K562 (cell line): ENCODE results near the gene CSN3. TPM values are rescaled to one million over a fixed set of nuclear protein-coding genes. Genes with fewer than 3 reads are reported as not detected.

Experiments
- ATAC-seq: fragments of 200-7000 bp; cut with Tn5 transposase; 3 replicates; pipeline ENCODE4 v1.9.1; 2020; ENCODE audit warnings: moderate library complexity
- BruUV-seq: library from RNA; stranded (reverse); fragments of 400-500 nt; replicated peaks from 2 replicates; lab custom pipeline; 2021; lab: Mats Ljungman, UMichigan
- CTCF ChIA-PET: fragments of 300-600 bp; formaldehyde crosslinking; extraction: SDS; loops from one replicate; lab custom pipeline; 2021; ENCODE audit warnings: low intra/inter-chr PET ratio; lab: Yijun Ruan, JAX
- POLR2A ChIA-PET: fragments of 300-600, 350-650 bp; sonication (Branson Sonifier 250); formaldehyde crosslinking; extraction: SDS; loops from one replicate; lab custom pipeline; 2021; ENCODE audit warnings: antibody characterized with exemption, inconsistent platforms; lab: Yijun Ruan, JAX
- DNase-seq, 4 experiments: peaks; one replicate each; pipeline versions ENCODE4 v3.0.0 to v3.0.0-alpha.2; 2011 to 2018; ENCODE audit warnings: low spot score in 3 of 4, mixed read lengths in 3 of 4; ENCODE audit errors: extremely low read depth in 1 of 4
- FAIRE-seq: peaks from 2 replicates; lab custom pipeline; 2011; peaks lifted over from hg19 to GRCh38; lab: Jason Lieb, UNC
- H2AFZ ChIP-seq: 2 replicates; pipeline ENCODE4 v1.6.0; 2011; ENCODE audit warnings: low read depth, low read length, control low read depth, inconsistent platforms
- H3K27ac ChIP-seq: fragments of 200-600 bp; 3 replicates; pipeline ENCODE4 v1.8.0; 2011; ENCODE audit warnings: low read depth, mild to moderate bottlenecking, control low read depth, inconsistent platforms, low read length, moderate library complexity, mixed read lengths; ENCODE audit errors: extremely low read depth
- H3K27me3 ChIP-seq, 2 experiments: fragments of 300-600 bp in 1 of 2; 2 replicates in 1 of 2; 3 replicates in 1 of 2; pipeline versions ENCODE4 v1.6.0 to v1.8.0; 2011; ENCODE audit warnings: inconsistent platforms in 2 of 2, low read length in 2 of 2, mild to moderate bottlenecking in 1 of 2, mixed read lengths in 1 of 2, moderate library complexity in 1 of 2; ENCODE audit not compliant: control insufficient read depth in 2 of 2, insufficient read depth in 2 of 2
- H3K36me3 ChIP-seq: fragments of 300-600 bp; 3 replicates; pipeline ENCODE4 v1.8.0; 2011; ENCODE audit warnings: mild to moderate bottlenecking, low read length, inconsistent platforms; ENCODE audit not compliant: control insufficient read depth, insufficient read depth
- H3K4me1 ChIP-seq, 2 experiments: fragments of 200-600 bp in 1 of 2; replicated peaks in 1 of 2; 2 replicates in 1 of 2; 3 replicates in 1 of 2; pipeline versions ENCODE4 v1.5.1 to v1.8.0; 2011; ENCODE audit warnings: inconsistent platforms in 2 of 2, low read length in 2 of 2, mild to moderate bottlenecking in 1 of 2, mixed read lengths in 1 of 2, moderate library complexity in 1 of 2; ENCODE audit not compliant: control insufficient read depth in 2 of 2, insufficient read depth in 2 of 2
- H3K4me2 ChIP-seq: 2 replicates; pipeline ENCODE4 v1.6.1; 2011; ENCODE audit warnings: low read length, control low read depth, inconsistent platforms, mixed read lengths; ENCODE audit not compliant: insufficient read depth
- H3K4me3 ChIP-seq: fragments of 200-600 bp; sonication (generic), shearing (Covaris generic); 2 replicates; pipeline ENCODE4 v1.5.1; 2016; ENCODE audit warnings: control low read depth, inconsistent platforms
- H3K79me2 ChIP-seq: fragments of 200-600 bp; 3 replicates; pipeline ENCODE4 v1.8.0; 2011; ENCODE audit warnings: low read length, inconsistent platforms; ENCODE audit not compliant: control insufficient read depth, insufficient read depth
- H3K9ac ChIP-seq, 2 experiments: 2 replicates each; pipeline versions ENCODE4 v1.6.0 to v1.6.1; 2011; ENCODE audit warnings: low read depth in 2 of 2, low read length in 2 of 2, control low read depth in 1 of 2, inconsistent platforms in 1 of 2, mild to moderate bottlenecking in 1 of 2, mixed read lengths in 1 of 2; ENCODE audit not compliant: insufficient read depth in 1 of 2
- H3K9me1 ChIP-seq: one replicate; pipeline ENCODE4 v1.6.0; 2011; ENCODE audit warnings: inconsistent platforms, mild to moderate bottlenecking, low read length, moderate library complexity; ENCODE audit not compliant: control insufficient read depth, insufficient read depth
- H3K9me3 ChIP-seq: replicated peaks from 2 replicates; pipeline ENCODE4 v1.5.1; 2011; ENCODE audit warnings: low read depth, low read length, inconsistent platforms; ENCODE audit not compliant: control insufficient read depth, insufficient read depth
- H4K20me1 ChIP-seq: replicated peaks from 2 replicates; pipeline ENCODE4 v1.6.1; 2011; ENCODE audit warnings: low read length, inconsistent platforms, mixed read lengths; ENCODE audit not compliant: control insufficient read depth, insufficient read depth
- GABPB2 ChIP-seq: fragments of 250-450 bp; sonication (Bioruptor Pico); conservative IDR thresholded peaks from 2 replicates; pipeline ENCODE4 v1.5.1; 2021; ENCODE audit warnings: mild to moderate bottlenecking
- GATA2 ChIP-seq: sonication (generic); formaldehyde crosslinking; IDR thresholded peaks from 2 replicates; pipeline ENCODE4 v1.4.0; 2020; ENCODE audit warnings: mild to moderate bottlenecking, missing genetic modification reagents
- GATAD2B ChIP-seq: fragments of 450-650 bp; IDR thresholded peaks from 2 replicates; pipeline ENCODE4 v1.6.1; 2017; ENCODE audit warnings: mild to moderate bottlenecking, borderline replicate concordance
- MAFF ChIP-seq: IDR thresholded peaks from 2 replicates; pipeline ENCODE4 v1.6.1; 2012; ENCODE audit warnings: low read length, improper control_type of control experiment
- MCM7 ChIP-seq, 2 experiments: fragments of 450-650 bp; IDR thresholded peaks; 2 replicates each; pipeline ENCODE4 v1.6.1; 2016 to 2018
- SMAD4 ChIP-seq: fragments of 250-450 bp; sonication (Bioruptor Pico); conservative IDR thresholded peaks from 2 replicates; pipeline ENCODE4 v1.8.0; 2021; ENCODE audit warnings: inconsistent platforms, mild to moderate bottlenecking, moderate library complexity
- SRSF1 ChIP-seq: fragments of 200-400 bp; formaldehyde crosslinking; IDR thresholded peaks from 2 replicates; pipeline ENCODE4 v1.6.1; 2017; ENCODE audit warnings: mild to moderate bottlenecking, low read depth, low read length, moderate library complexity
- ZFPM2 ChIP-seq: fragments of 250-450 bp; sonication (Bioruptor Pico); IDR thresholded peaks from 2 replicates; pipeline ENCODE4 v1.5.1; 2022; ENCODE audit warnings: mild to moderate bottlenecking
- ZNF41 ChIP-seq: fragments of 250-450 bp; sonication (Bioruptor Pico); conservative IDR thresholded peaks from 2 replicates; pipeline ENCODE4 v1.4.0; 2020; ENCODE audit warnings: mild to moderate bottlenecking
- ZNF57 ChIP-seq: fragments of 450-650 bp; formaldehyde crosslinking; IDR thresholded peaks from 2 replicates; pipeline ENCODE4 v1.4.0; 2020; ENCODE audit warnings: mild to moderate bottlenecking, moderate library complexity
- in situ Hi-C: fragments of 300-500 bp; cut with MboI; formaldehyde crosslinking; loops from 4 replicates; pipeline ENCODE4 v1.15.0; 2018; ENCODE audit warnings: inconsistent platforms, mixed read lengths
- intact Hi-C: fragments of 100-400 bp; cut with micrococcal nuclease; formaldehyde crosslinking; loops from 2 replicates; pipeline ENCODE4 v1.14.2; 2022
- polyA plus RNA-seq, 8 experiments: library from polyadenylated mRNA; depleted of rRNA in 4 of 8; stranded (reverse) in 5 of 8; unstranded in 3 of 8; fragments of >200 nt; fragmentation: Nextera tagmentation in 2 of 8; fragmentation: Illumina TruSeq in 1 of 8; extraction: Ambion mirVana in 2 of 8; extraction: Trizol in 1 of 8; gene quantifications; 2 replicates each; pipeline versions ENCODE4 v1.2.1 to v1.2.3, GENCODE V29; 2011 to 2014; ENCODE audit warnings: inconsistent platforms in 1 of 8, missing spikeins in 1 of 8
- total RNA-seq, 7 experiments: library from RNA; depleted of rRNA in 6 of 7; stranded (reverse); fragments of >200 nt in 6 of 7; fragmentation: Illumina TruSeq in 2 of 7; extraction: Trizol in 2 of 7; gene quantifications; 2 replicates each; pipeline versions ENCODE4 v1.2.1 to v1.2.3, GENCODE V29; 2011 to 2021; ENCODE audit warnings: low replicate concordance in 1 of 7
- TF ChIP-seq, protein P1 (sequence below): conservative IDR thresholded peaks from 2 replicates; pipeline ENCODE4 v1.6.1; 2011; ENCODE audit warnings: low read depth, mild to moderate bottlenecking, low read length; ENCODE audit not compliant: control insufficient read depth
- TF ChIP-seq, protein P2 (sequence below): sonication (generic); formaldehyde crosslinking; IDR thresholded peaks from 2 replicates; pipeline ENCODE4 v1.8.1; 2023; ENCODE audit warnings: mild to moderate bottlenecking, missing genetic modification reagents
- TF ChIP-seq, protein P3 (sequence below): fragments of 450-650 bp; IDR thresholded peaks from 2 replicates; pipeline ENCODE4 v1.6.1; 2016
- TF ChIP-seq, protein P4 (sequence below): fragments of 450-650 bp; IDR thresholded peaks from 2 replicates; pipeline ENCODE4 v1.6.1; 2017; ENCODE audit warnings: antibody characterized with exemption, mild to moderate bottlenecking
- TF ChIP-seq, protein P5 (sequence below): sonication (generic); formaldehyde crosslinking; IDR thresholded peaks from 2 replicates; pipeline ENCODE4 v1.8.1; 2023; ENCODE audit warnings: mild to moderate bottlenecking, missing genetic modification reagents, moderate library complexity

CSN3 gene
- total and polyA plus RNA-seq, 9 of the 15 experiments (the other 6 are each of a cell fraction or from before 2014, with no cell fraction given), result not detected

DNA sequence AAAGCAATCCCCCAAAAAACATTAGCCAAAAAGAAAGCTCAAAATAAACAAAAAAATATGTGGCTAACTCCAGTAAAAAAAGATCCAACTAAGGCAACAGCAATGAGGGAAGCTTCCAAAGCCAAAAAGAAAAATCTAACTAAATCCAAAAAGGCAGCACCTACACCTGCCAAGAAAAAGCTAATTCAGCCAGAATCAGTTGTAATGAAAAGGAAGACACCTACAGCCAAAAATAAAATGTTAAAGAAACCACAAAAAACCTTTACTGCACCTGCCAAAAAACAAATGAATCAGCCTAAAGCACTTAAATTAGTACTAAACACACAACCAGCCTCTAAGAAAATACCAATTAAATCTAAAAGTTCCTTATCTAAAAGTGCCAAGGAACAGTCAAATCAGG lies 55.2 kb downstream of the CSN3 start:
- BruUV-seq, result no TSS peak
- intact Hi-C loops, result no loop called here
- FAIRE-seq, result no peak
- TF ChIP-seq MAFF (no peak), GABPB2 (CRISPR knock-in tag) (no peak), ZFPM2 (CRISPR knock-in tag) (no peak), GATAD2B (no peak), GATA2 (CRISPR knock-in tag) (no peak), SMAD4 (CRISPR knock-in tag) (no peak), SRSF1 (no peak), ZNF41 (no peak), MCM7 (IDR thresholded peaks at IDR 0.05) (no peak), ZNF57 (CRISPR knock-in tag) (no peak)
- TF ChIP-seq, protein P1, sequence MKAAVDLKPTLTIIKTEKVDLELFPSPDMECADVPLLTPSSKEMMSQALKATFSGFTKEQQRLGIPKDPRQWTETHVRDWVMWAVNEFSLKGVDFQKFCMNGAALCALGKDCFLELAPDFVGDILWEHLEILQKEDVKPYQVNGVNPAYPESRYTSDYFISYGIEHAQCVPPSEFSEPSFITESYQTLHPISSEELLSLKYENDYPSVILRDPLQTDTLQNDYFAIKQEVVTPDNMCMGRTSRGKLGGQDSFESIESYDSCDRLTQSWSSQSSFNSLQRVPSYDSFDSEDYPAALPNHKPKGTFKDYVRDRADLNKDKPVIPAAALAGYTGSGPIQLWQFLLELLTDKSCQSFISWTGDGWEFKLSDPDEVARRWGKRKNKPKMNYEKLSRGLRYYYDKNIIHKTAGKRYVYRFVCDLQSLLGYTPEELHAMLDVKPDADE, result no peak
- TF ChIP-seq, protein P2, sequence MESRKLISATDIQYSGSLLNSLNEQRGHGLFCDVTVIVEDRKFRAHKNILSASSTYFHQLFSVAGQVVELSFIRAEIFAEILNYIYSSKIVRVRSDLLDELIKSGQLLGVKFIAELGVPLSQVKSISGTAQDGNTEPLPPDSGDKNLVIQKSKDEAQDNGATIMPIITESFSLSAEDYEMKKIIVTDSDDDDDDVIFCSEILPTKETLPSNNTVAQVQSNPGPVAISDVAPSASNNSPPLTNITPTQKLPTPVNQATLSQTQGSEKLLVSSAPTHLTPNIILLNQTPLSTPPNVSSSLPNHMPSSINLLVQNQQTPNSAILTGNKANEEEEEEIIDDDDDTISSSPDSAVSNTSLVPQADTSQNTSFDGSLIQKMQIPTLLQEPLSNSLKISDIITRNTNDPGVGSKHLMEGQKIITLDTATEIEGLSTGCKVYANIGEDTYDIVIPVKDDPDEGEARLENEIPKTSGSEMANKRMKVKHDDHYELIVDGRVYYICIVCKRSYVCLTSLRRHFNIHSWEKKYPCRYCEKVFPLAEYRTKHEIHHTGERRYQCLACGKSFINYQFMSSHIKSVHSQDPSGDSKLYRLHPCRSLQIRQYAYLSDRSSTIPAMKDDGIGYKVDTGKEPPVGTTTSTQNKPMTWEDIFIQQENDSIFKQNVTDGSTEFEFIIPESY (CRISPR knock-in tag), result no peak
- TF ChIP-seq, protein P3, sequence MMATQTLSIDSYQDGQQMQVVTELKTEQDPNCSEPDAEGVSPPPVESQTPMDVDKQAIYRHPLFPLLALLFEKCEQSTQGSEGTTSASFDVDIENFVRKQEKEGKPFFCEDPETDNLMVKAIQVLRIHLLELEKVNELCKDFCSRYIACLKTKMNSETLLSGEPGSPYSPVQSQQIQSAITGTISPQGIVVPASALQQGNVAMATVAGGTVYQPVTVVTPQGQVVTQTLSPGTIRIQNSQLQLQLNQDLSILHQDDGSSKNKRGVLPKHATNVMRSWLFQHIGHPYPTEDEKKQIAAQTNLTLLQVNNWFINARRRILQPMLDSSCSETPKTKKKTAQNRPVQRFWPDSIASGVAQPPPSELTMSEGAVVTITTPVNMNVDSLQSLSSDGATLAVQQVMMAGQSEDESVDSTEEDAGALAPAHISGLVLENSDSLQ, result no peak
- TF ChIP-seq, protein P4, sequence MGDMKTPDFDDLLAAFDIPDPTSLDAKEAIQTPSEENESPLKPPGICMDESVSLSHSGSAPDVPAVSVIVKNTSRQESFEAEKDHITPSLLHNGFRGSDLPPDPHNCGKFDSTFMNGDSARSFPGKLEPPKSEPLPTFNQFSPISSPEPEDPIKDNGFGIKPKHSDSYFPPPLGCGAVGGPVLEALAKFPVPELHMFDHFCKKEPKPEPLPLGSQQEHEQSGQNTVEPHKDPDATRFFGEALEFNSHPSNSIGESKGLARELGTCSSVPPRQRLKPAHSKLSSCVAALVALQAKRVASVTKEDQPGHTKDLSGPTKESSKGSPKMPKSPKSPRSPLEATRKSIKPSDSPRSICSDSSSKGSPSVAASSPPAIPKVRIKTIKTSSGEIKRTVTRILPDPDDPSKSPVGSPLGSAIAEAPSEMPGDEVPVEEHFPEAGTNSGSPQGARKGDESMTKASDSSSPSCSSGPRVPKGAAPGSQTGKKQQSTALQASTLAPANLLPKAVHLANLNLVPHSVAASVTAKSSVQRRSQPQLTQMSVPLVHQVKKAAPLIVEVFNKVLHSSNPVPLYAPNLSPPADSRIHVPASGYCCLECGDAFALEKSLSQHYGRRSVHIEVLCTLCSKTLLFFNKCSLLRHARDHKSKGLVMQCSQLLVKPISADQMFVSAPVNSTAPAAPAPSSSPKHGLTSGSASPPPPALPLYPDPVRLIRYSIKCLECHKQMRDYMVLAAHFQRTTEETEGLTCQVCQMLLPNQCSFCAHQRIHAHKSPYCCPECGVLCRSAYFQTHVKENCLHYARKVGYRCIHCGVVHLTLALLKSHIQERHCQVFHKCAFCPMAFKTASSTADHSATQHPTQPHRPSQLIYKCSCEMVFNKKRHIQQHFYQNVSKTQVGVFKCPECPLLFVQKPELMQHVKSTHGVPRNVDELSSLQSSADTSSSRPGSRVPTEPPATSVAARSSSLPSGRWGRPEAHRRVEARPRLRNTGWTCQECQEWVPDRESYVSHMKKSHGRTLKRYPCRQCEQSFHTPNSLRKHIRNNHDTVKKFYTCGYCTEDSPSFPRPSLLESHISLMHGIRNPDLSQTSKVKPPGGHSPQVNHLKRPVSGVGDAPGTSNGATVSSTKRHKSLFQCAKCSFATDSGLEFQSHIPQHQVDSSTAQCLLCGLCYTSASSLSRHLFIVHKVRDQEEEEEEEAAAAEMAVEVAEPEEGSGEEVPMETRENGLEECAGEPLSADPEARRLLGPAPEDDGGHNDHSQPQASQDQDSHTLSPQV, result no peak
- TF ChIP-seq, protein P5, sequence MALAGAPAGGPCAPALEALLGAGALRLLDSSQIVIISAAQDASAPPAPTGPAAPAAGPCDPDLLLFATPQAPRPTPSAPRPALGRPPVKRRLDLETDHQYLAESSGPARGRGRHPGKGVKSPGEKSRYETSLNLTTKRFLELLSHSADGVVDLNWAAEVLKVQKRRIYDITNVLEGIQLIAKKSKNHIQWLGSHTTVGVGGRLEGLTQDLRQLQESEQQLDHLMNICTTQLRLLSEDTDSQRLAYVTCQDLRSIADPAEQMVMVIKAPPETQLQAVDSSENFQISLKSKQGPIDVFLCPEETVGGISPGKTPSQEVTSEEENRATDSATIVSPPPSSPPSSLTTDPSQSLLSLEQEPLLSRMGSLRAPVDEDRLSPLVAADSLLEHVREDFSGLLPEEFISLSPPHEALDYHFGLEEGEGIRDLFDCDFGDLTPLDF (CRISPR knock-in tag), result no peak

More for the DNA sequence above, 55.2 kb downstream of the CSN3 start:
- no peaks in the 10 kb centered on the region for H4K20me1 ChIP-seq
- no peak overlapping the region for H3K4me3 ChIP-seq
- no peak for ATAC-seq
- no peaks in the 10 kb centered on the region for H3K79me2 ChIP-seq
- H3K27ac ChIP-seq, result no peak overlapping the region
- H3K9me1 ChIP-seq, result no peaks in the 10 kb centered on the region
- in situ Hi-C loops, result no loop called here
- CTCF ChIA-PET, result no interaction called here
- no peaks in the 10 kb centered on the region for H3K27me3 ChIP-seq
- no peaks in the 10 kb centered on the region for H3K4me1 ChIP-seq
- no peak overlapping the region for H2AFZ ChIP-seq
- no peak for DNase-seq
- no peaks in the 10 kb centered on the region for H3K36me3 ChIP-seq
- no peak overlapping the region for H3K9ac ChIP-seq
- no peaks in the 10 kb centered on the region; the same call in 1 of the 2 replicates for H3K9me3 ChIP-seq
- no peak overlapping the region for H3K4me2 ChIP-seq
- POLR2A ChIA-PET, result no interaction called here
